ENCODE data around the gene TBRG4.
"Not testable (repeated sequence)": the region's sequence is repeated elsewhere in the genome, so short reads cannot be mapped to it uniquely, and the experiment has no call there.

TBRG4 gene

DNA sequence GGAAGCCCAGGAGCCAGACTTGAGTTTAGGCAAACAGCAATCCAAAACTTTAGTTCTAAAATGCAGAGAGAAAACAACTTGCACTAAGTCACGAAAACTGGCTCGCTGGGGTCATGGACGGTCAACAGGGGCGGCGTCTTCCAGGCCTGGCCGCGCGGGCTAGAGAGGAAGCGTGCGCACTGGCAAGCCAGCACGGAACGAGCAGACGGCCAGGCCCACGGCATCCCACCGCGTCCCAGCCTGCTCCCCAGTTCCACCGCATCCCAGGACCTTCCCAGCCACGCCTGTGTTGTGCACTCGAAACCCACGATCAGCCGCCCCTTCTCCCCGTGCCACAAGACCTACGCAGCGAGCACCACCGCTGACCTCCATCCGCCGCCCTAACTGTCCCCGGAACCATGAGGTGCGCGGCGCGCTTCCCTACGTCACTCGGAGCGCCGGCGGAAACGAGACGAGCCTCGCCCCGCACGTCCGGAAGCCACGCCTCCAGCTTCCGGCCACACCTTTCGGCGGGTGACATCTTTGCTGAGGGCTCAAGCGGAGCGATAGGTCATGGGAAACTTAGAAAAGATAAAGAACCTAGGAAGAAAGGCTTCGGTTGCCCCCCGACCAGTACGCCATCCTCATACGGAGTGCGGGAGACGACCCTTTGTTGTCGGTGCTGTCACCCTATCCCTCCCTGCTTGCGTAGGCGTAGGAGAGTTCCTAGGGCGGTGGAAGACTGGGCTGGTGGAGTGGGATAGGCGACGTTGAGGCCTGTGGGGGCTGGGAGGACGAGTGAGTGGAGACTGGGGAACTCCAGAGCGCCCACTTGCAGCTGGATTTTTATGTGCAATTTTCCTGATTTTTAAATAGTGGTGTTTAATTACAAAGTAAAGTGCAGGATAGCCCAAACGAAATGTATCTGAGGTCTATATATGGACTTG is at the start of gene TBRG4:
TBRG4 (minus strand) TSS at position 400 of the 926 bp plus-strand sequence. CDS start 2,460 bp downstream, outside the sequence.
- DNase-seq: peak; percentile 93

DNA sequence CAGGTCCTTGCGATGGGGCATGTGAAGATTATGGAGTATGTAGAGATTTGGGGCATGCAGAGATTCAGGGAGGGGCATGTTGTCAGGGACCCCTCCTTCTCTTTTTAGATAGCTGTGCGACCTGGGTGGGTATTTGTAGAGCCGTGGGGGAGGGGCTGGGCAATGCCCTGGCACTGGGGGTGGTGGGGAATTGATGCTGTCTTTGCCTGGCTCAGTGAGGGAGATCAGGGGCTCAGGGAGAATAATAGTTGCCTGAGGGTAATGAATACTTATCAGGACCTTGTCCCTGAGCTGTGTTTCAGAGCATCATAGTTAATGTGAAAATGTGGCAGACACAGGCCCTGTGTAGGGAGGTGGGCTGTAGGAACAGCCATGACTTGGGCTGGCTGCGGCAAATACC is 49.6 kb upstream of the TBRG4 start:
- DNase-seq: no peak

DNA sequence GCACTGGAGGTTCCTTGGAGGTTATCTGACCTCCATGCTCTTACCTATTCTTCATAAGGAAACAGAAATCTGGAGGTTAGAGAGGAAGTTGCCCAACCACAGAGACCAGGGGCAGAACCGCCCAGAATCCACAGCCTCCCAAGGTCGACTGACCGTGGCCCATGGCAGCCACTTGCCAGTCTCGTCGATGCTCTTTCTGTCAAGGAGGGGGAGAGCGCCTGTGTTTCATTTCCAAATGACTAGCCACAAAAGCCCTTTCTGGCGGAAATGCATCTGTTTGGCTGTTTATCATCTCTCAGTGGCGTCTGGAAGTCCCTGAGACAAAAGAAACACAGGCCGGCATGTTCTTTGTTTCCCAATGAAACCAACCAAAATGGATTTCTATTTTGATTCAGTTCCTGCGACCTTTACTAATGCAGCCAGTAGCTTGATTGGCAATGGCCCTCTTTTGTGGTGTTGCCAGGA is 49.0 kb upstream of the TBRG4 start:
- no peak for DNase-seq

DNA sequence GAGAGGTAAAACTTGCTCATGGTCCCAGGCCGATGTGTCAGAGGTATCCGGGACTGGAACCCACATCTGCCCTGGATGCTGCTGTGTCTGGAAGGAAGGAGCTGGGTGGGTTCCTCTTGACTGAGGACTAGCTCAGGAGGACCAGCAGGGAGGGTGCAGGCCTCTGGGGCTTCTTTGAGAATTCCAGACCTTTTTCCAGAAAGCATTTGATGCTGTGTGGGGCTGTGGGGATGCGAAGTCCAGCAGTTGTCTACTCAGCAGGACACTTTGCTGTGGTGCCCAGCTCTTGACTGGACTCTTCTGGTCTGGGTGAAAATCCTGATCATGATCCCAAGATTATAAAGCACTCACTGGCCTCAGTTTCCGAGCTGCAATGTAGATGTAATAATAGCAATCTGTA is 47.8 kb upstream of the TBRG4 start:
- no peak for DNase-seq

DNA sequence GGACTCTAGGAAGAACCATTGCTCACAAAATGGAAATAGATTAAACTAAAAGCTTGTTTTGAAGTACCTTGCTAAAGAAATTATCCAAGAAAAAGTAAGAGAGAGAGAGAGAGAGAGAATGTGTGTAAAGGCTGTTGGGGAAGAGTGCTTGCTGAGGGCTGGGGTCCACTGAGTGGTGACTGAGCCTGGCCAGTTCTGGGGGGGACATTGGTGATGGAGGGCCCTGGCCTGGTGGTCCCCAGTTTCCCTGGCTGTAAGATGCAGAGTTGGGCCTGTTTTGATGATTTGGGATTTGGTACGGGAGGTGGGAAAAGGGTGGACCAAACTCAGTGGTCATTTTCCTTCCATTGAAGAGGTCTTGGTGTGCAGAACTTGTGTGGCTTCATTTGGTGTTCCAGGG is 47.0 kb upstream of the TBRG4 start:
- no peak for DNase-seq

DNA sequence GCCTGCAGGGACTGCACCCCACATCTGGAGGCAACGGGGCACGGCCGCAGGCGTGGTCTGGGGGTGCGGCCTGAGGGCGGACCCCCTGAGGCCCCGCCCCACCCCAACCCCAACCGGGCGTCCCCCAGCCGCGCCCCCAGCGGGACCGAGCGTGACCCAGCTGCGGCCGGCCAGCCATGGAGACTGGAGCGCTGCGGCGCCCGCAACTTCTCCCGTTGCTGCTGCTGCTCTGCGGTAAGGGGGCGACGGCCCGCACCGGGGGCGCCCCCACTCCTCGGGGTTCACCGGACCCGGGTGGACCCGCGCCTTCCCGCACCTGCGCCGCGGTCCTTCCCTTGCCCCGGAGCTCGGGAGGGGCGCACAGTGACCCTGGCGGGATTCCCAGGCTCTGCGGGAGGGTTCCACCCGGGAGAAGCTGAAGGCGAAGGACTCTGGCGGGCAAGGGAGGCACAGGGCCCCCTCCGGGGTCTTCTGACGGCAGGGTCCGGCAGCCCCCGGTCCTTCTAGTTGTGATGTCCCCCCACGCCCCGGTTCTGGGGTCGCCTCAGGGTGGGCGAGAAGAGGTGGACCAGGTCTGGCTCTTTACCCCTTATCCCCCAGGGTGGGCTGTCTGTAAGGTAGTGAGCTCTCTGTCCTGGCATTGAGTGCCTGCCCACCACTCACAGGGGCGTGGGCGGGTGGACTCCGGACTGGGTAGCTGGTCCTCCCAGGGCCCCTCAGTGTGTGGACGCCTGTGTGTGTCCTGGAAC is 46.3 kb upstream of the TBRG4 start, which contains the start of gene RAMP3:
RAMP3 (plus strand) TSS at position 139 of the 749 bp plus-strand sequence; CDS start at position 177, 38 bp downstream.
- DNase-seq: no peak

DNA sequence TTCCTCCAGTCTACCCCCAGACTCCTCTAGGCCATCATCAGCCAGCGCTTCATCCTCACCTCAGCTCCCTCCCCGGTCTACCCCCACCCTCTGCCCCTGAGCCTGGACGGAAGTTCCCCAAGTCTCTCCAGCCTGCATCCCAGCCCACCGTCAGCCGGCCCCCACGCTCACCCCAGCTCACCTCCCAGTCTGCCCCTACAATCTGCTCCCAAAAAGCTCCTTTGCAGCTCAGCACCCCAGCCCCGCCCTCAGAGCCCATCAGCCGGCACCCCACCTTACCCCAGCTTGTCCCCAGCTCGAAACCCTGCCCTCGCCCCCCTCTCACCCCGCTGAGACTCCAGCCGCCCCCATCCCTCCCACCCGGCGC is 45.8 kb upstream of the TBRG4 start:
- no peak for DNase-seq

DNA sequence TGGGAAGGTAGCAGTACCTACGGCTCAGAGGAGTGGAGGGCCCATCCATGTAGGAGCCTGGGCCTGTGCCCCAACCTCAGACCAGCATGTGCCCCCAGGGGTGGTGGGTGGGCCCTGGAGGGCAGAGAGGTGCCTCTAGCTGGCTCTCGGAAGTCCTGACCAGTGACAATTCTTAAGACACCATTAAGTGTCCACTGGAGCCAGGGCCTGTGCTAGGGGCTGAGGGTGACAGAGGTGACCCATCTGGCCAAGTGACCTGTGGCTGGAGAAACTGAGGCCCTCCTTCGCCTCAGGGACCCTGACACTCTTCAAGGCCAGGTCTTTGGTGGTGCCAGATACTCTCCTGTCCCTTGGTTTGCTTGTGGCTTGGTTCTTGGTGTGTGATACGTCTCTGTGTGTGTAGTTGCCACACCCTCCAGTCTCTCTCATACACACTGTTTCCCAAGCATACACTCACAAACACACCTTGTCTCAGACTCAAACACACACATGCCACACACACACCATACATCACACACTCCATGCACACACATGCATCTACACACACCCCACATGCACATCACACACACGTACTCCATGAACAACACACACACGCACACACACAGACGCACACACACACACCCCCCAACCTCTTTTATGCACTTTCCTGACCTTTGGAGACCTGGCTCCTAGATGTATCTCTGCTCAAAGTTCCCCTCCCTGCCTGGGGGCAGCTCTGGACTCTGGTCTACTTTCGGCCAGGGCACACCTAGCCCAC is 45.2 kb upstream of the TBRG4 start:
- no peak for DNase-seq

DNA sequence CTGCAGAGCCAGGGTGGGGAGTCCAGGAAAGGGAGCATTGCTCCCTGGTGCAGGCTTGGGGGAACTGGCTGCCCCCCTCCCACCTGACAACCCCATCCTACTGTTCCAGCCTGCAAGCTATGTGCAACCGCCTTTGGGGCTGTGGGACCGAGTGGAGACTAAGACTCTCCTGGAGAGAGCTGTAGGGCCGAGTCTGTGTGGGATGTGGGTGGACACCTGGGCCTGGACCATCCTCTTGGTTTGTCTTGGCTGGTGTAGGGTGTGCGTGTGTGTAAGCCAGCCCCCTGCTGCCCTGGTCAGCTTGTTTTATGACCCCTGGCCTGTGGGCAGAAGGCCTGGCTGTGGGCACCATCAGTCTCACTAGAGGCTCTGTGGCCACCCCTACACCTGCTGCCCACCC is 44.4 kb upstream of the TBRG4 start:
- DNase-seq: no peak

DNA sequence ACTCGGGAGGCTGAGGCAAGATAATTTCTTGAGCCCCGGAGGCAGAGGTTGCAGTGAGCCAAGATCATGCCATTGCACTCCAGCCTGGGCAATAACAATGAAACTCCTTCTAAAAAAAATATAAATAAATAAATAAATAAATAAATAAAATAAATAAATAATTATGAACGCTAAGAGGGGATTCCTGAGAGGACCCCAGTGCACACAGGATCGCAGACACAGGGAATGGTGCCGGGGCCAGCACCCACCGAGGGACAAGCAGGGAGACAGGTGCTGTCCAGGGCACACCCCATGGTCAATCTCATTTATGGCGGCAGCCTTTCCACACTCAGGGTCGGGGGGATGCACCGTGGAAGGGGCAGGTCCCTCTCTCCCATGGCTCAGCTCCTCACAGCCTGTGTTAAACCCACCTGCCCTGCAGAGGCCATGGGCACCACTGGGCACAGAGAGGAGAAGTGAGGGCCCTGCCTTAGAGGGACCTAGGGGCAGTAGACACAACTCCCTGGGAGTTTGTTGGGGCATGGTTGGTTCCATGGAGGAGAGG is 43.9 kb upstream of the TBRG4 start:
- DNase-seq: no peak

DNA sequence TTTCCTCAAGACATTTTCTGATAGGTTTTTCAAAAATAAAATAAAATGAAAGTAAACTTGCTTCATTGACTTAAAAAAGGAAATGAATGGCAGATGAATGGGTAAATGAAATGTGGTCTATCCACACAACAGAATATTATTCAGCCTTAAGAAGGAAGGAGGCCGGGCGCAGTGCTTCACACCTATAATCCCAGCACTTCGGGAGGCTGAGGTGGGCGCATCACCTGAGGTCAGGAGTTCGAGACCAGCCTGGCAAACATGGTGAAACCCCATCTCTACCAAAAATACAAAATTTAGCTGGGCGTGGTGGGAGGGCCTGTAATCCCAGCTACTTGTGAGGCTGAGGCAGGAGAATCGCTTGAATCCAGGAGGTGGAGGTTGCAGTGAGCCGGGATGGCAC is 42.4 kb upstream of the TBRG4 start:
- not testable (repeated sequence) for DNase-seq

DNA sequence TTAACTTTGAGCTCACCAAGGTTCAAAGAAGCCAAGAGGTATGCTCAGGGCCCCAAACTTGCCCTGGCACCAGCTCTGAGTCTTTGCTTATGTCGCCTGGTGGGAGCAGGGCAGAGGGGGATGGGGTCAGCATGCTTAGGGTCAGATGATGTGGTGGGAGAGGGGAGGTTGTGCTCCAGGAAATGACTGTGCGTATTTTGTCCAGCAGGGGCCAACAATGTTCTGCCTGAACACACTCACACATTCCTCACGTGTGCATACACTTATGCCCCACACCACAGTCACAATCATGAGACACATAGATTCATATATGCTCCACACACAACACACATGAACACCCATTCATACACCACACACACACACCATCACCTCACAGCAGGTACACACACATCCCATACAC is 41.7 kb upstream of the TBRG4 start:
- DNase-seq: no peak

DNA sequence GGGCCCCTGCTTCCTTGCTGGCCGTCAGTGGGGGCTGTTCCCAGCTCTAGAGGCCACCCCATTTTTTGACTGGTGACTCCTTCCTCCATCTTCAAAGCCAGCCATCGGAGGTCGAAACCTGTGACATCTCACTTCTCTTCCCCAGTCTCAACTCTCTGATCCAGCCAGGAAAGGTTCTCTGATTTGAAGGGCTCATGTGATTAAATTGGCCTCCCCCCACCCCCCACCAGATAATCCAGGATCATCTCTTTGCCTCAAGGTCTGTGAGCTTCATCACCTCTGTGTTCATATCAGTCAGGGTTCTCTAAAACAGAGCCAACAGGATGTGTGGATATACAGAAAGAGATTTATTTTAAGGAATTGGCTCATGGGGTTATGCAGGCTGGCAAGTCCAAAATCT is 40.5 kb upstream of the TBRG4 start:
- no peak for DNase-seq

DNA sequence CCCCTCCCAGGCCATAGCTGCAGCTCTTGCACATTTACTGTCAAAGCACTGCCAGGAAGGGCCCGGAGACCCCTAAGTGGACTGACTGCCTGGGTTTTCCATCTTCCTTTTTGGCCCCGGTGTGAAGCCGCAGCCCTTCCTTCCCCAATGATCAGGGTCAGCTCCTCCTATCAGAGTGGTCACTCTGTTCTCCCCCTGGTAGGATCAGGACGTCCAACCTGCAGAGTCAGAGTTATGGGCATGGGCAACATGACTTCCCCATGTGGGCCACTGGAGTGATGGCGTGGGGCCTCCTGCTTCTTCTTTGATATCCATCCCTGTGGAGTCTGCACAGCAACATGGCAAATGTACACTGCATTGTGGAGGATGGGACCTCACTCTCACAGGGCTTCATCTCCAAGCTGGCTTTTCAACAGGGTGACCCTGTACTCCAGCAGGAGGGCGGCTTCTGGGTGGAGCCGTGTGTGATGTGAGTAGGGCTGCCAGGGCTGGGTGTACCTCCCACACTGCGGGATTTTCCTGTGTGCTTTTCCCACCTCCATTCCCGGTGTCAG is 39.7 kb upstream of the TBRG4 start:
- no peak for DNase-seq

DNA sequence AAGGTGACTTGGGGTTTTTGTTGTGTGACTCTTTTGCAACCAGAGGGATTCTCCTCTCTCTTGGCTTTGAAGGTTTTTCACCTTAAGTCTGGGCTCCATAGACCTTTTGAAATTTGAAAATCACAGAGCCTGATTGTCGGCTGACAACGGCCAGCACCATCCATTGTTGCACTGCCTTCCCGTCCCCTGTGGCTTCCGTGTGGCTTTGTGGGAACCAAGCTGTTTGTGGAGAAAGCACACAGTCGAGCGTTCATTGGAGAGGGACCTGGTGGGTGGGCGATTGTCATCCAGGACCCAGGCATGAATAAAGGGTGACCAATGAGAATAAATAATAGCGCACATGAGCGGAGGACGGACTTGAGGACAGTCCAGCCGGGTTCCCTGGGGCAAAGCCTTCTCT is 38.7 kb upstream of the TBRG4 start:
- no peak for DNase-seq

DNA sequence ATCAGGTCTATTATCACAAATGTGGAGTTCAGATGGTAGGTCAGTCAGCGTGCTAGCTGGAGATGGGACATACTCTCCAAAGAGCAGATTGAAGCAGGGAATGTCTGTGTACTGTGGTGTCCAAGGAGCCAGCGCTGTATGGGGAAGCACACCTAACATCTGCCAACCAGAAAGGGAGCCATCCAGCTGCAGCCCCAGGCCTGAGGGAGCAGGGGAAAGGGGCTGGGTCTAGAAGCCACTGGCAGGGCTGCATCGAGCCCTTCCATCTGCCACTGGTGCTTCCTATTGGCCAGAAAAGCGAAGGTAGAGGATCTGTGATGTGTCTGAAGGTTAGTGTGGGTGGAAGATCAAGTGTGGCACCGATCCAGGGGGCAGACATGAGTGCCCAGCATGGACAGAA is 38.1 kb upstream of the TBRG4 start:
- no peak for DNase-seq

DNA sequence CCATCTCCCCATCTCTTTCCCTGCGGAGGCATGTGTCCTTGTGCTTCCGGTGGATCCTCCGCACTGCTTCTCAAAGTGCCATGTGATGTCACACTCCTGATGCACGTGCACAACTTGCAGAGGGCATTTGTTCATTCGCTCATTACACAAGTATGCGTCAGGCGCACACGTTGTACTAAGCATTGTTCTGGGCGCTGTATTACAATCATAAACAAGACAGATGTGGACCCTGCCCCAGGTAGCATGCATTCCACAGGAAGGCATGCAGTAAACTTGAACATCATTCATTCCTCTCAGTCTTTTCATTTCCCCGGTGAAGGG is 37.1 kb upstream of the TBRG4 start:
- DNase-seq: no peak

DNA sequence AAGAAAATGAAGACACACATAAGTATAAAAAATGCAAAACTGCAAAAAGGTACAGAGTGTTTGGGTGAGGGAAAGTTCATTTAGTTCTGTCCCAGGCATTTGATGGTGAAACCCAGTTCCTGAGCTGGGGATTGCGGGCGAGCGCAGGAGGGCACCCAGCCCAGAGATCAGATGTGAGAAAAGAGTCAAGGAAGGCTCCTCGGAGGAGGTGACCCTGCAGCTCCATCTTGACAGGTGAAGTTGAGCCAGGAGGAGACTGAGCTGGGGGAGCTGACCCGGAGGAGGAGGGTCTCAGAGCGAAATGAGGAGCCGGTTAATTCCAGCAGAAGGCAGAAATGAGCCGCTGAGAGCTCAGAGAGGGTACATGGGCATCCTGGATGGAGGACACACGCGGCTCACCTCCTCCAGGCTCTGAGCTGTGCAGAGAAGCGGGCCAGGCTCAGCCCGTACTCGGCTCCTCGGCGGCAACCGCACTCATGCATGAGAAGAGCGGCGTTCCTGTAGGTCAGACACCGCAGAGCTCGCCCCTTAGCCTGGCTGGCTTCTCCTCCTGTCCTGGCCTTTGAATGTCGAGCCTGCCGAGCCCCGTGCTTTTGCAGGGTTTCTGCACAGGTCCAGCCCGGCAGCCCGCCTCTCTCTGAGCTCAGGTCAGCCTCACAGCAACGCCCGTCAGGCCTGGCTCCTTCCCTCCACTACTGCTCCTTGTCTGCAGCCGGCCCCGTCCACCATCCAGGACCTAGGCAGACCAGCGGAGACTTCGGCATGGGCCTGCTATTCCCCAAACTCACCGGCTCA is 36.6 kb upstream of the TBRG4 start:
- no peak for DNase-seq

DNA sequence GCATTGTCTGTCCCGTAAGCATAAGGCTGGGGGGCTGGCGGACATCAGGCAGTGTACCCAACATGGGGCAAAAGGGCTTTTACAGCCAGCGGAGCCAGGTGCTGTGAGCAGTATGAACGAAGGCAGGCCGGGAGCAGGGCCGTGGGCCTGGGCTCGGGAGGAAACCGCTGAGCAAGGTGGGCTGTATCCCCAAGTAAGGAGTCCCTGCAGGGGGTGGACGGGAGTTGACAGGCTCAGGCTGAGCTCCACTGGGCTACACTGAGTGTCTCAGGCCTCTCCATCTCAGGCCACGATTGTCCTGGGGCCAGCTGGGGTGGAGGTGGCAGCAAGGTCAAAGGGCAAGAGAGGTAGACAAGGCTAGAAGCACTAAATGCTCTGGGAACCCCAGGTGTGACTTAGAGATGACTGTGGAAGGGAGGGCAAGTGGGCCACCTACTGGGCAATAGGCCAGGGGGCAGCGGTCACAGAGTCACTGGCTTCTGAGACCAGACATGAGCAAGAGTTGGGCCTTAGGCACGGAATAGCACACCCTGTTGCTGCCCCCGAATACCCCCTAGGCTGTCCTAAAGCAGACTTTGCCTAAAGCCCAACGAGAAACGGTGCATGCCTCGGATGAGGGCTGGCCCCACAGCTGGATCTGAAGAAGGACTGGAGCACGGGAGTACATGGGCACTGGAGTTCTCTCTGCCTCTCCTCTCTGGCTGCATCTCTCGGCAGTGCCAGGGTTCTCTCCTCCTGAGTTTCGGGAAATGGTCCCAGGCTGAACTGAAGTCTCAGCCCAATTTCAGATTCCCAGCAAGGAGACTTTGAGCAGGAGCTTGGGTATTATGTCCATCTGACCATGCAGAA is 35.3 kb upstream of the TBRG4 start:
- DNase-seq: no peak

DNA sequence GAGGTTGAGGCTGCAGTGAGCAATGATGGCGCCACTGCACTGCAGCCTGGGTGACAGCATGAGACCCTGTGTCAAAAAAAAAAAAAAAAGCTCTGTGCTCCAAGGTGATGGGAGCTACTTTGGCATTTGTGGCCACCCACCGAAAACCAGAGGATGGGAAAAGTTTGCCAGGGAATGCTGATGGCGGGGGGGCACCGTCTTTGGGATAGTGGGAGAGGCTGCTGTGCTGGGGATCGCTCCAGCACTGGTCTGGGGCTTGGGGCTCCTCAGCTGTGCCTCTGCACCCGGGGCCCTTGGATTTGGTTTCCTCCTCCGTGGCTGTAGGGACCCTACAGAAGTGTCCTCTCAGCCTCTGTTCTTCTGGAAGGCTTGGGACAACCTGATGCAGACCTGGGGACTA is 34.4 kb upstream of the TBRG4 start:
- DNase-seq: no peak

DNA sequence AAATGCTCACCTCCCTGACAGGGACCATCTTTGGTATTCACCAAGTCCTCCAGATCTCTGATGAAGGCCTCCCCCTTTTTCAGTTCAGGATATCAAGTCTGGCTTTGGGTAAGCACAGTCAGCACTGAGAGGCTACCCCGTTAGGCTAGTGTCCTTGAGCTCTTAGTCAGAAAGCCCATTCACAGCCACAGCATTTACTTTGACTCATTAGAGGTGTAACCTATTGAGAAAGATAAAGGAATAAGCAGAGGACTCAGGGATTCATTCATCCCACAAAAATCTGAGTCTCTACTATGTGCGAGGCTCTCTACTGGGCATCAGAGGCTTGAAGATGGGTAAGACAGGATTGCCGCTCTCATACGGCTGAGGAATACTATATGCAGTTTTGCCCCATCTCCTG is 32.1 kb upstream of the TBRG4 start:
- no peak for DNase-seq

Measured in CD4-positive, alpha-beta T cell treated with Interferon gamma for 1 hour (primary cell).